Stimulated activated CD8-positive, alpha-beta memory T cell treated with anti-CD3 and anti-CD28 coated beads, Interleukin-7, amount 100 ng/mL, for 48 hours (primary cell): ENCODE measurements around the gene SHISA4.

Source experiments
- DNase-seq, 2 donors: peaks; one replicate each; pipeline ENCODE4 v3.0.0-alpha.2; 2020; ENCODE audit warnings: low read depth in 1 of 2; ENCODE audit errors: extremely low read depth in 1 of 2

SHISA4 gene

GRCh38 chr1:201880928-201881571 is 7.6 kb upstream of the SHISA4 start:
- DNase-seq = no peak

DNA sequence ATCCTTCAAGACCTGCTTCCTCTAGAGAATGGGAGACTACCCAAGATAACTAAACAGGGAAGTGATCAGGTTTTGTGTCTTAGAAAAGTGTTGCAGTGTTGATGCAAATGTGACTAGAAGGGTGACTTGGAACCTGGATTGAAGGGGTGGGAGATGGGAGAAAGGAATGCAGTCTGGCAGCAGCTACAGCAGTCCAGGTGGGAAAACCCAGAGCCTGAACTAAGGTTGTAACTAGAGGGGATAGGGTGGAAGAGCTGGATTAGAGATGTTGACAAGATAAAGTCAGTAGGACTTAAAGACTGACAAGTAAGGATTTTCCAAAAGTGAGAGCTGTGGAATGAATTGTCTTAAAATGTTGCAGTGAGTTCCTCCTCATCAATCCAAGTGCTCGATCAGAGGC is 7.1 kb upstream of the SHISA4 start:
- DNase-seq = no peak

- no peak for DNase-seq
Measured at GRCh38 chr1:201882665-201883132, 6.0 kb upstream of the SHISA4 start.

GRCh38 chr1:201883266-201883665 is 5.4 kb upstream of the SHISA4 start:
- no peak for DNase-seq

- DNase-seq = no peak
Measured at GRCh38 chr1:201883786-201884185, 4.9 kb upstream of the SHISA4 start.

DNA sequence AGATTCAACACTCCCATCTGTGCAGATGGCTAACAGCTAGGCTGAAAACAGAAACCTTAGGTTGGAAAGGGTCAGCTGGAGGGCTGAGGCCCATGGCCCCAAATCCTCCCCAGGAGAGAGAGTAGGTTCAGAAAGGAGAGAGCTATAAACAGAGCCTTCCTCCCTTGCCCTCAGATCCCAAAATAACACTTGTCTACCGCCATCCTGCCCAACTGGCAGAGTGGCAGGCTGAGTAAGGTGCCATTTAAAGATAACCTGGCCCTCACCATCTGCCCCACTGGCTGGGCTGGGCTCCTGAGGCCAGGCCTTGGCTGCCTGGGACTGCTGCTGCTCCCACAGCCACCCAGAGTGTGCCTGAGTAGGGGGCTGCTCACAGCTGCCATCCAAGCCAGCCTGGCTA is 4.3 kb upstream of the SHISA4 start:
- DNase-seq = no peak

DNA sequence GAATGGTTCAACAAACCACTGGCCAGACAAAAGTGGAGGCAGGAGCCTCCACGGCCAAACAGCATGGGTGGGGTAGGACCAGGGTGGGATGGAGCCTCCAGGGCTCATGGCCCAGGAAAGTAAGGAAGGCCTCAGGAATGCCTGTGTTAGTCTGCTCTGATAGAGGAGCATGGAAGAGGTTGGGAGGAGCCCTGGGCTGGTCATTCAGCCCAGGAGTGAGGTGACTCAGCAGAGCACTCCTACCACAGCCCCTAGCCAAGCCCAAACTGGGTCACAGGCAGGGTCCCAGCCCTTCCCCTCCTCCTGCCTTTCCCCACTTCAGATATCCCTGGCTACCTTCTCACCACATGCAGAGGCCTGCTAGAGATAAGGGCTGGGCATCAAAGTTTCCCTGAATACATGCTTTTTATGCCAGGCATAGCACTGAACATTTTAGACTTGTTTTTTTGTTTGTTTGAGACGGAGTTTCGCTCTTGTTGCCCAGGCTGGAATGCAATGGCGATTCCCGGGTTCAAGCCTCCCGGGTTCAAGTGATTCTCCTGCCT is 3.1 kb upstream of the SHISA4 start:
- no peak for DNase-seq

DNA sequence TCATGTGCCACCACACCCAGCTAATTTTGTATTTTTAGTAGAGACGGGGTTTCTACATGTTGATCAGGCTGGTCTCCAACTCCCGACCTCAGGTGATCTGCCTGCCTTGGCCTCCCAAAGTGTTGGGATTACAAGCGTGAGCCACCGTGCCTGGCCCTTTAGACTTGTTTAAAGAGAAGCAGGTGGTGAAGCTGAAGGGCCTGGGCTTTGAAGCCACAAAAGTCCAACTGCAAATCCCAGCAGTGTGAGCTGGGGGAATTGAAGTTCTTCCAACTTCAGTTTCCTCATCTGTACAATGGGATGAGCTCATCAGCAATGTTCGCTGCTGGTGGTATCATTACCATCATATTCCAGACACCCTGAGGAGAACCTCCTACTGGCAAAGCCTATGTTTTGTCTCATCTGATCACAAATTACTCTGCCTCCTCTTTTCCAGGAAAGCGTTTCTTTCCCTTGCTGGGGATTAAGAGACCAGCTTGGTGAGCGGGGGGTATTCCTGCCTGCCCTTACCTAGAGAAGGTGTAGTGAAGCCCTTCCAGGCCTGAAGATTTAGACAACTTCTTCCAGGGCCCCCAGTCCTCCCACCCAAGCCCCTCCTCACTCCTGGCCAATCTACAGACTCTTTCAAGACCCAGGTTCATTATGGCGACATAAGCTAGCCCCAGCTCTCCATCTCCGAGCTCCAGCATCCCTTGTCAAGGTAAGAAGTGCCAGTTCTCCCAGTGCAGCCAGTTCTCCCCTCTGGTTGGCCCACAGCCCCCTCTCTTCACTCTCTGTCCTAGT is 2.4 kb upstream of the SHISA4 start:
- no peak for DNase-seq

GRCh38 chr1:201887116-201887866 is 1.4 kb upstream of the SHISA4 start:
- DNase-seq = no peak

GRCh38 chr1:201889090-201889968 is 631 bp downstream of the SHISA4 start:
- no peak for DNase-seq

- DNase-seq = no peak
Measured at GRCh38 chr1:201890223-201890622, 1.5 kb downstream of the SHISA4 start.

DNA sequence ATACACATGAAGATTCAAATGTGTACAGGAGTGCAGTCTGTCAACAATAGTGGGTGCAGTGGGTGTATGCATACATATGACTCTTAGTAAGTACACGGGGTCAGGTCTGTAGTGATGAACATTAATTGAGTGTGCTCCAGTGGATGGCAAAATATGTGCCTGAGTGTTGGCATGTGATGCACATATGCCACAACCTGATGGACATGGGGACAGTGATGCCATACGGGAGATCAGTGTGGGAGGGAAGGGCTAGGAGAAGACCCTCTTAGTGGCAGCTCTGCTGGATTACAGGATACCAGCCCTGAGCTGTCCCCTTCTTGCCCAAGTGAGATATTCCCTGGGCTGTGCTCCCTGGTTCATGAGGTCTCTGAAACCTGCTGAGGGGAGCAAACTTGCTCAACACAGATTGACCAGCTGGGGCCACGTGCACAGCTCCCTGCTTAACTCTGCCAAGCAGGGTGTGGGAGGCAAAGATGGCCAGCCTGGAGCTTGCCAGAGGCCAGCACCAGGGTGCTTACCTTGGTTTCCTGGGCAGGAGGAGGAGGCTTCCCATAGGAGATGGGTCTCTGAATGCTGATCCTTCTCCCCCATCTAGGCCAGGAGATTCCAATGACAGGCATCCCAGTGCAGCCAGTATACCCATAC is 2.2 kb downstream of the SHISA4 start:
- no peak for DNase-seq

- no peak for DNase-seq
Measured at GRCh38 chr1:201891451-201892045, 2.9 kb downstream of the SHISA4 start.

- DNase-seq = no peak
Measured at GRCh38 chr1:201892211-201892610, 3.5 kb downstream of the SHISA4 start.

DNA sequence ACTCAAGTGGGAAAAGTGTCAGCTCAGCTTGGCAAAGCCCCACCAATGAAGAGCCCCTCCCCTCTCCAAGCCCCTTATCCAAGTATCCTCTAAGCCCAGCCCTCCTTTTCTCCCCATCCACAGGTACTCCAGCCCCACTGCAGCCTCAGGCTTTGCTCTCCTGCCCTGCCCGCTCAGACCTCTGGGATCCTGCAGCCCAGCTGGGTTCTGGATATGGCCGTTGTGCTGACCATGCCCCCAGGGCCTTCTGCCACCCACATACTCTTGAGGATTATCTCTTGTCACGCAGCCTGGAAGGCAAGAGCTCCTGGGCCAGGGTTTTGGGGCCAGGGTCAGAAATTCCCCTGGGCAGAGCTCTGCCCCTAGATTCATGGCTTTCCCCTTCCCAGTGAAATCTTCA is 4.7 kb downstream of the SHISA4 start:
- DNase-seq = no peak

- DNase-seq = no peak
Measured at GRCh38 chr1:201894343-201895119, 5.8 kb downstream of the SHISA4 start.

- DNase-seq = no peak
Measured at GRCh38 chr1:201895120-201895665, 6.5 kb downstream of the SHISA4 start.
